Measurements from ENCODE around the gene KRT32. TPM values are rescaled to one million over a fixed set of nuclear protein-coding genes. Genes with fewer than 3 reads are reported as not detected.

The KRT32 gene
- total RNA-seq, 2 experiments from 2014 or later = not detected

- H3K79me2 ChIP-seq (ENCODE audit: insufficient read depth, low read depth, low read length) = no peaks in the 10 kb centered on the region
- POLR2A ChIA-PET = no interaction called here
- BruUV-seq (replicated peaks) = no TSS peak
- no peak overlapping the region for H3K27ac ChIP-seq (ENCODE audit: low read depth, low read length, poor library complexity, severe bottlenecking)
- no peaks in the 10 kb centered on the region for H3K4me1 ChIP-seq (ENCODE audit: insufficient read depth, low read length, poor library complexity, severe bottlenecking)
- no peak overlapping the region for H2AFZ ChIP-seq (ENCODE audit: low read length)
- H3K36me3 ChIP-seq (ENCODE audit: insufficient read depth, low read length) = no peaks in the 10 kb centered on the region
- H3K9me2 ChIP-seq (ENCODE audit: insufficient read depth, low read length) = no peaks in the 10 kb centered on the region
- no peak overlapping the region for H3K4me3 ChIP-seq (ENCODE audit: low read depth, low read length, poor library complexity, severe bottlenecking)
- no peak for DNase-seq (ENCODE audit: low spot score)
- intact Hi-C loops (cut with micrococcal nuclease; ENCODE audit: unreplicated experiment) = no loop called here
- no peaks in the 10 kb centered on the region for H3K9me3 ChIP-seq (ENCODE audit: low read length)
- TF ChIP-seq EZH2phosphoT487 (IDR thresholded peaks at IDR 0.05; ENCODE audit: borderline replicate concordance, low read depth, low read length) (no peak), CTCF (conservative IDR thresholded peaks at IDR 0.05; ENCODE audit: low read length) (no peak)
- no peaks in the 10 kb centered on the region for H4K20me1 ChIP-seq (ENCODE audit: insufficient read depth, low read length)
- no peak overlapping the region for H3K4me2 ChIP-seq (ENCODE audit: low read length)
- CTCF ChIA-PET (ENCODE audit: unreplicated experiment) = no interaction called here
Measured at GRCh38 chr17:41415411-41415810, 51.8 kb downstream of the KRT32 start.

DNA sequence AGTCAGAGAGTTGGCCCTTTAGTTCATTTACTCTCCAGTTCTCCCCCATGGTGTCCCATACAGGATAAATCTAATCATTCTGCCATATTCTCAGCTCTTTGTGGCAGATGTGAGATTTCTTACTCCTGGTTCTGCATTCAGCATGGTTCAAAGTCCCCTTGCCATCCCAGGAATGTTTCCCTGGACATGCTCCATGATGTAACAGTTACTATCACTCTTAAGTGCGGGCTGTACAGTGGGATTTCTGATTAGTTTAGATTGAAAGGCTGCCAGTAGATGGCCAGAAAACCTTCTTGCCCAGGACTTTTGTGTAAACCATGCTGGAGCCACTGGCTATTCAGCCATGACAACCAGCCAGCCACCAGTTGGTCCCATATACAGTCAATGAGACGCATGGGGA is 53.2 kb downstream of the KRT32 start:
- no peaks in the 10 kb centered on the region for H3K36me3 ChIP-seq (ENCODE audit: insufficient read depth, low read length)
- H3K9me2 ChIP-seq (ENCODE audit: insufficient read depth, low read length) = no peaks in the 10 kb centered on the region
- H2AFZ ChIP-seq (ENCODE audit: low read length) = no peak overlapping the region
- no peak overlapping the region for H3K4me2 ChIP-seq (ENCODE audit: low read length)
- H3K4me3 ChIP-seq (ENCODE audit: low read depth, low read length, poor library complexity, severe bottlenecking) = no peak overlapping the region
- intact Hi-C loops (cut with micrococcal nuclease; ENCODE audit: unreplicated experiment) = no loop called here
- no peak for DNase-seq (ENCODE audit: low spot score)
- no peaks in the 10 kb centered on the region for H3K9me3 ChIP-seq (ENCODE audit: low read length)
- no peaks in the 10 kb centered on the region for H4K20me1 ChIP-seq (ENCODE audit: insufficient read depth, low read length)
- no peak overlapping the region for H3K27ac ChIP-seq (ENCODE audit: low read depth, low read length, poor library complexity, severe bottlenecking)
- no peak for TF ChIP-seq EZH2phosphoT487 (IDR thresholded peaks at IDR 0.05; ENCODE audit: borderline replicate concordance, low read depth, low read length)
- no peak for TF ChIP-seq CTCF (conservative IDR thresholded peaks at IDR 0.05; ENCODE audit: low read length)
- H3K4me1 ChIP-seq (ENCODE audit: insufficient read depth, low read length, poor library complexity, severe bottlenecking) = no peaks in the 10 kb centered on the region
- POLR2A ChIA-PET = no interaction called here
- no TSS peak for BruUV-seq (replicated peaks)
- CTCF ChIA-PET (ENCODE audit: unreplicated experiment) = no interaction called here
- H3K79me2 ChIP-seq (ENCODE audit: insufficient read depth, low read depth, low read length) = no peaks in the 10 kb centered on the region

GRCh38 chr17:41413353-41413957 is 53.7 kb downstream of the KRT32 start:
- no peak overlapping the region for H2AFZ ChIP-seq (ENCODE audit: low read length)
- ChIA-PET CTCF (ENCODE audit: unreplicated experiment) (no interaction called here), POLR2A (no interaction called here)

More at GRCh38 chr17:41413353-41413957, 53.7 kb downstream of the KRT32 start:
- Histone ChIP-seq H3K36me3 (ENCODE audit: insufficient read depth, low read length) (no peaks in the 10 kb centered on the region), H3K4me3 (ENCODE audit: low read depth, low read length, poor library complexity, severe bottlenecking) (no peak overlapping the region), H3K9me3 (ENCODE audit: low read length) (no peaks in the 10 kb centered on the region), H4K20me1 (ENCODE audit: insufficient read depth, low read length) (no peaks in the 10 kb centered on the region), H3K4me2 (ENCODE audit: low read length) (no peak overlapping the region), H3K4me1 (ENCODE audit: insufficient read depth, low read length, poor library complexity, severe bottlenecking) (no peaks in the 10 kb centered on the region), H3K9me2 (ENCODE audit: insufficient read depth, low read length) (no peaks in the 10 kb centered on the region), H3K27ac (ENCODE audit: low read depth, low read length, poor library complexity, severe bottlenecking) (no peak overlapping the region), H3K79me2 (ENCODE audit: insufficient read depth, low read depth, low read length) (no peaks in the 10 kb centered on the region)
- no TSS peak for BruUV-seq (replicated peaks)
- intact Hi-C loops (cut with micrococcal nuclease; ENCODE audit: unreplicated experiment) = no loop called here
- TF ChIP-seq CTCF (conservative IDR thresholded peaks at IDR 0.05; ENCODE audit: low read length) (no peak), EZH2phosphoT487 (IDR thresholded peaks at IDR 0.05; ENCODE audit: borderline replicate concordance, low read depth, low read length) (no peak)
- no peak for DNase-seq (ENCODE audit: low spot score)
